Mammary epithelial cell (primary cell): ENCODE measurements around the gene LYRM2.
"Not testable (repeated sequence)": the region's sequence is repeated elsewhere in the genome, so short reads cannot be mapped to it uniquely, and the experiment has no call there.

Source experiments
- CTCF ChIP-seq, 2 donors: IDR thresholded peaks in 1 of 2; conservative IDR thresholded peaks in 1 of 2; 2 replicates each; pipeline ENCODE4 v1.5.1; 2011 to 2012; ENCODE audit warnings: inconsistent platforms in 2 of 2, low read length in 2 of 2, mild to moderate bottlenecking in 2 of 2, control low read depth in 1 of 2, low read depth in 1 of 2; ENCODE audit not compliant: insufficient read depth in 1 of 2; ENCODE audit errors: extremely low read depth in 1 of 2
- EZH2 ChIP-seq: IDR thresholded peaks from 2 replicates; pipeline ENCODE4 v1.6.1; 2012; ENCODE audit warnings: low read length, inconsistent platforms, borderline replicate concordance

DNA sequence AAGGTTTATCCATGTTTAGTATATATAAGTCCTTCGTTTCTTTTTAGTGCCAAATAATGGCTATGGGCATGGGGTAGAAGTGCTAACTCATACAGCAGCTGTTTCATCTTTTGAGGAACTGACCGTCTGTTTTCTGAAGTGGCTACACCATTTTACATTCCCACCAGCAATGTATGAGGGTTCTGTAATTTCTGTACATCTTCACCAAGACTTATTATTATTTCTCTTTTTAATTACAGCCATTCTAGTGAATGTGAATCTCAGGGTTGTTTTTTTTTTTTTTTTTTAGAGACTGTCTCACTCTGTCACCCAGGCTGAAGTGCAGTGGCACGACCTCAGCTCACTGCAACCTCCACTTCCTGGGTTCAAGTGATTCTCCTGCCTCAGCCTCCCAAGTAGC lies 2.1 kb downstream of the LYRM2 start:
- TF ChIP-seq CTCF (conservative IDR thresholded peaks at IDR 0.05 in 1 of 2, IDR thresholded peaks at IDR 0.05 in 1 of 2; ENCODE audit: extremely low read depth in 1 of 2, insufficient read depth in 1 of 2, low read depth in 1 of 2, low read length in 2 of 2); EZH2: not testable (repeated sequence)
